Ishikawa (cell line): Measurements from ENCODE around the gene CARMIL1.

Experiments used
- CEBPB ChIP-seq: IDR thresholded peaks from 2 replicates; pipeline ENCODE4 v1.6.1; 2012
- CREB1 ChIP-seq: IDR thresholded peaks from 2 replicates; pipeline ENCODE4 v1.6.1; 2012; ENCODE audit warnings: low read depth
- EGR1 ChIP-seq: IDR thresholded peaks from 2 replicates; pipeline ENCODE4 v1.6.1; 2012
- EP300 ChIP-seq: IDR thresholded peaks from 2 replicates; pipeline ENCODE4 v1.6.1; 2012; ENCODE audit warnings: borderline replicate concordance
- FOXM1 ChIP-seq: IDR thresholded peaks from 2 replicates; pipeline ENCODE4 v1.6.1; 2012; ENCODE audit warnings: low read depth, borderline replicate concordance
- NFIC ChIP-seq: IDR thresholded peaks from 2 replicates; pipeline ENCODE4 v1.6.1; 2012
- RAD21 ChIP-seq: IDR thresholded peaks from 2 replicates; pipeline ENCODE4 v1.6.1; 2012; ENCODE audit warnings: low read depth
- TAF1 ChIP-seq: IDR thresholded peaks from 2 replicates; pipeline ENCODE4 v1.6.1; 2012; ENCODE audit warnings: low read depth, mild to moderate bottlenecking
- TCF12 ChIP-seq: IDR thresholded peaks from 2 replicates; pipeline ENCODE4 v1.6.1; 2012; ENCODE audit warnings: low read depth
- TEAD4 ChIP-seq: IDR thresholded peaks from 2 replicates; pipeline ENCODE4 v1.6.1; 2012
- YY1 ChIP-seq: IDR thresholded peaks from 2 replicates; pipeline ENCODE4 v1.6.1; 2012; ENCODE audit warnings: low read depth
- ZBTB7A ChIP-seq: IDR thresholded peaks from 2 replicates; pipeline ENCODE4 v1.6.1; 2012; ENCODE audit warnings: low read depth
- TF ChIP-seq, protein P1 (sequence below): IDR thresholded peaks from 2 replicates; pipeline ENCODE4 v1.6.1; 2012
- TF ChIP-seq, protein P2 (sequence below): IDR thresholded peaks from 2 replicates; pipeline ENCODE4 v1.6.1; 2012
- TF ChIP-seq, protein P3 (sequence below): IDR thresholded peaks from 2 replicates; pipeline ENCODE4 v1.6.1; 2012; ENCODE audit warnings: low read depth, mild to moderate bottlenecking

Gene CARMIL1

GRCh38 chr6:25278914-25279747 lies at the start of gene CARMIL1:
CARMIL1 (plus strand) TSS chr6:25279374; CDS start chr6:25279796, 422 bp downstream.
- TF ChIP-seq ZBTB7A (peak; percentile 35; the same call in 1 of the 2 replicates), FOXM1 (no peak), RAD21 (peak; percentile 64), NFIC (no peak), TCF12 (0 out of 2 replicates have a peak, but pooled peaks have one; percentile 18), CREB1 (no peak), YY1 (peak; percentile 41; the same call in 1 of the 2 replicates), EP300 (no peak), CEBPB (no peak), EGR1 (peak; percentile 41), TAF1 (peak; percentile 63), TEAD4 (no peak)
- TF ChIP-seq, protein P1, sequence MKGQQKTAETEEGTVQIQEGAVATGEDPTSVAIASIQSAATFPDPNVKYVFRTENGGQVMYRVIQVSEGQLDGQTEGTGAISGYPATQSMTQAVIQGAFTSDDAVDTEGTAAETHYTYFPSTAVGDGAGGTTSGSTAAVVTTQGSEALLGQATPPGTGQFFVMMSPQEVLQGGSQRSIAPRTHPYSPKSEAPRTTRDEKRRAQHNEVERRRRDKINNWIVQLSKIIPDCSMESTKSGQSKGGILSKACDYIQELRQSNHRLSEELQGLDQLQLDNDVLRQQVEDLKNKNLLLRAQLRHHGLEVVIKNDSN: no peak
- TF ChIP-seq, protein P2, sequence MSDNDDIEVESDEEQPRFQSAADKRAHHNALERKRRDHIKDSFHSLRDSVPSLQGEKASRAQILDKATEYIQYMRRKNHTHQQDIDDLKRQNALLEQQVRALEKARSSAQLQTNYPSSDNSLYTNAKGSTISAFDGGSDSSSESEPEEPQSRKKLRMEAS: peak; percentile 10; the same call in 1 of the 2 replicates
- TF ChIP-seq, protein P3, sequence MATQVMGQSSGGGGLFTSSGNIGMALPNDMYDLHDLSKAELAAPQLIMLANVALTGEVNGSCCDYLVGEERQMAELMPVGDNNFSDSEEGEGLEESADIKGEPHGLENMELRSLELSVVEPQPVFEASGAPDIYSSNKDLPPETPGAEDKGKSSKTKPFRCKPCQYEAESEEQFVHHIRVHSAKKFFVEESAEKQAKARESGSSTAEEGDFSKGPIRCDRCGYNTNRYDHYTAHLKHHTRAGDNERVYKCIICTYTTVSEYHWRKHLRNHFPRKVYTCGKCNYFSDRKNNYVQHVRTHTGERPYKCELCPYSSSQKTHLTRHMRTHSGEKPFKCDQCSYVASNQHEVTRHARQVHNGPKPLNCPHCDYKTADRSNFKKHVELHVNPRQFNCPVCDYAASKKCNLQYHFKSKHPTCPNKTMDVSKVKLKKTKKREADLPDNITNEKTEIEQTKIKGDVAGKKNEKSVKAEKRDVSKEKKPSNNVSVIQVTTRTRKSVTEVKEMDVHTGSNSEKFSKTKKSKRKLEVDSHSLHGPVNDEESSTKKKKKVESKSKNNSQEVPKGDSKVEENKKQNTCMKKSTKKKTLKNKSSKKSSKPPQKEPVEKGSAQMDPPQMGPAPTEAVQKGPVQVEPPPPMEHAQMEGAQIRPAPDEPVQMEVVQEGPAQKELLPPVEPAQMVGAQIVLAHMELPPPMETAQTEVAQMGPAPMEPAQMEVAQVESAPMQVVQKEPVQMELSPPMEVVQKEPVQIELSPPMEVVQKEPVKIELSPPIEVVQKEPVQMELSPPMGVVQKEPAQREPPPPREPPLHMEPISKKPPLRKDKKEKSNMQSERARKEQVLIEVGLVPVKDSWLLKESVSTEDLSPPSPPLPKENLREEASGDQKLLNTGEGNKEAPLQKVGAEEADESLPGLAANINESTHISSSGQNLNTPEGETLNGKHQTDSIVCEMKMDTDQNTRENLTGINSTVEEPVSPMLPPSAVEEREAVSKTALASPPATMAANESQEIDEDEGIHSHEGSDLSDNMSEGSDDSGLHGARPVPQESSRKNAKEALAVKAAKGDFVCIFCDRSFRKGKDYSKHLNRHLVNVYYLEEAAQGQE: no peak

GRCh38 chr6:25229671-25230321 lies 49.4 kb upstream of the CARMIL1 start:
- TF ChIP-seq ZBTB7A (no peak), CEBPB (no peak), CREB1 (no peak), YY1 (no peak)

DNA sequence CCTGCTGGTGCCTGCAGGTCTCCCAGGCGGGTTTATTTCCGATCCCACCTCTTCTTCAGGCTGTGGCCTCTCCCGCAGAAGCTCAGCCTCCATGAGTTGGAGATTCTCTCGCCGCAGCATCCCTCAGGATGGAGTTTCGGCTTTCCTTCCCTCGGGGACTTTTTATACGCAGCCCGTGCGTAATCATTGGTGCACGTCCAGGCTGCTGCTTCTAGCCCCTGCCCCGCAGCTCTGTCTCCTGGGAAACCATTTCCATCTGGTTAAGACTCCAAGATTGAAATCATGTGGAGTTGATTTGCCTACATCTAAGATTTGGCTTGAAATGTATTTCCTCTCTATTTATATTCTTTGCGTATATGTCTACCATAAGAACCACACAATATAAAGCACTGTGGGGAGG lies 46.7 kb upstream of the CARMIL1 start:
- TF ChIP-seq ZBTB7A: no peak
- TF ChIP-seq TCF12: no peak
- TF ChIP-seq, protein P1: no peak
- TF ChIP-seq TAF1: no peak
- no peak for TF ChIP-seq YY1
- TF ChIP-seq, protein P2: no peak
- TF ChIP-seq CEBPB: no peak
- TF ChIP-seq EP300: no peak

- no peak for TF ChIP-seq TCF12
- TF ChIP-seq CEBPB: no peak
- TF ChIP-seq EP300: no peak
- no peak for TF ChIP-seq CREB1
- TF ChIP-seq, protein P3: no peak
- TF ChIP-seq, protein P2: no peak
- TF ChIP-seq, protein P1: no peak
- TF ChIP-seq TEAD4: no peak
- TF ChIP-seq EGR1: no peak
- TF ChIP-seq TAF1: no peak
- no peak for TF ChIP-seq ZBTB7A
- no peak for TF ChIP-seq YY1
- no peak for TF ChIP-seq RAD21
- no peak for TF ChIP-seq NFIC
- no peak for TF ChIP-seq FOXM1
These were observed 45.9 kb upstream of the CARMIL1 start for GRCh38 chr6:25233226-25233625.

- TF ChIP-seq CREB1 (no peak), EP300 (no peak), ZBTB7A (no peak), RAD21 (no peak), NFIC (no peak), EGR1 (no peak), TAF1 (no peak), YY1 (no peak), FOXM1 (no peak), TEAD4 (no peak), TCF12 (no peak), CEBPB (no peak)
- TF ChIP-seq, protein P2: no peak
- TF ChIP-seq, protein P3: no peak
- TF ChIP-seq, protein P1: no peak
These were observed 41.6 kb upstream of the CARMIL1 start for GRCh38 chr6:25237579-25237978.
